ENCODE data around the gene C15orf61. TPM values are rescaled to one million over a fixed set of nuclear protein-coding genes. Genes with fewer than 3 reads are reported as not detected.

The C15orf61 gene
- total RNA-seq, 1 experiment from 2014 or later, result 4.2 TPM

- DNase-seq (ENCODE audit: low read depth), result no peak
These were observed 7.8 kb upstream of the C15orf61 start for GRCh38 chr15:67512933-67513714.

GRCh38 chr15:67515090-67515489 lies 5.8 kb upstream of the C15orf61 start:
- no peak for DNase-seq (ENCODE audit: low read depth)

- no peak for DNase-seq (ENCODE audit: low read depth)
These were observed 5.4 kb upstream of the C15orf61 start for GRCh38 chr15:67515557-67515956.

- DNase-seq (ENCODE audit: low read depth), result no peak
These were observed 456 bp upstream of the C15orf61 start for GRCh38 chr15:67520321-67521028.

- DNase-seq (ENCODE audit: low read depth), result peak; percentile 42
These were observed 1.0 kb downstream of the C15orf61 start for GRCh38 chr15:67521783-67522568.

GRCh38 chr15:67523330-67523729 lies 2.4 kb downstream of the C15orf61 start:
- no peak for DNase-seq (ENCODE audit: low read depth)

- no peak for DNase-seq (ENCODE audit: low read depth)
These were observed 3.3 kb downstream of the C15orf61 start for GRCh38 chr15:67524235-67524634.

- DNase-seq (ENCODE audit: low read depth), result no peak
These were observed 7.6 kb downstream of the C15orf61 start for GRCh38 chr15:67528513-67528912.

- DNase-seq (ENCODE audit: low read depth), result peak; percentile 24
These were observed 10.5 kb downstream of the C15orf61 start for GRCh38 chr15:67531379-67531914.

- DNase-seq (ENCODE audit: low read depth), result no peak
These were observed 12.9 kb downstream of the C15orf61 start for GRCh38 chr15:67533873-67534272.

GRCh38 chr15:67534360-67534759 lies 13.4 kb downstream of the C15orf61 start:
- no peak for DNase-seq (ENCODE audit: low read depth)

GRCh38 chr15:67537771-67538170 lies 16.8 kb downstream of the C15orf61 start:
- no peak for DNase-seq (ENCODE audit: low read depth)

GRCh38 chr15:67542420-67543347 lies 21.8 kb downstream of the C15orf61 start, which contains the start of gene MAP2K5:
TSS of gene MAP2K5 (plus strand) at chr15:67542703. CDS start at chr15:67543336, 633 bp downstream.
- DNase-seq (ENCODE audit: low read depth), result peak; percentile 79

- peak; percentile 31 for DNase-seq (ENCODE audit: low read depth)
These were observed 22.4 kb downstream of the C15orf61 start for GRCh38 chr15:67543348-67543718.

- no peak for DNase-seq (ENCODE audit: low read depth)
These were observed 23.5 kb downstream of the C15orf61 start for GRCh38 chr15:67544475-67544874.

GRCh38 chr15:67545864-67546263 lies 24.9 kb downstream of the C15orf61 start:
- no peak for DNase-seq (ENCODE audit: low read depth)

GRCh38 chr15:67547064-67547463 lies 26.1 kb downstream of the C15orf61 start:
- no peak for DNase-seq (ENCODE audit: low read depth)

GRCh38 chr15:67547836-67548235 lies 26.9 kb downstream of the C15orf61 start:
- DNase-seq (ENCODE audit: low read depth), result no peak

GRCh38 chr15:67548236-67548852 lies 27.4 kb downstream of the C15orf61 start:
- no peak for DNase-seq (ENCODE audit: low read depth)

GRCh38 chr15:67548862-67549651 lies 28.1 kb downstream of the C15orf61 start:
- DNase-seq (ENCODE audit: low read depth), result no peak
